ENCODE measurements around the gene ZNF174. TPM values are rescaled to one million over a fixed set of nuclear protein-coding genes. Genes with fewer than 3 reads are reported as not detected.

The ZNF174 gene
- total RNA-seq, 1 experiment from 2014 or later, result 10.8 TPM

GRCh38 chr16:3431779-3432219 is 30.8 kb downstream of the ZNF174 start:
- Histone ChIP-seq H3K79me2 (ENCODE audit: insufficient read depth, low read length) (no peaks in the 10 kb centered on the region), H3K56ac (ENCODE audit: insufficient read length, low read depth, low read length) (no peak overlapping the region), H3K9me3 (ENCODE audit: control insufficient read depth, low read depth, low read length) (no peaks in the 10 kb centered on the region), H2BK20ac (ENCODE audit: low read depth, low read length, poor library complexity, severe bottlenecking) (no peak overlapping the region), H3K27me3 (ENCODE audit: insufficient read depth, low read length) (no peaks in the 10 kb centered on the region), H4K20me1 (ENCODE audit: control insufficient read depth, insufficient read depth, insufficient read length) (no peaks in the 10 kb centered on the region), H4K8ac (replicated peaks; ENCODE audit: insufficient read length, low read depth, low read length) (no peak overlapping the region), H4K5ac (ENCODE audit: insufficient read length, low read depth, low read length) (no peak overlapping the region), H3K9ac (ENCODE audit: extremely low read depth, insufficient read length, low read length) (no peak overlapping the region), H3K4me2 (ENCODE audit: insufficient read depth, insufficient read length, low read length) (no peak overlapping the region), H2BK120ac (ENCODE audit: low read depth, low read length, poor library complexity, severe bottlenecking) (no peak overlapping the region), H2BK15ac (ENCODE audit: low read depth, low read length) (no peak overlapping the region), H2AK5ac (ENCODE audit: insufficient read length, low read length) (no peak overlapping the region), H3K27ac (ENCODE audit: insufficient read length, low read depth, low read length) (no peak overlapping the region), H3K23ac (ENCODE audit: insufficient read length, low read depth, low read length) (no peak overlapping the region), H3K79me1 (ENCODE audit: insufficient read depth, low read depth, low read length, poor library complexity, severe bottlenecking) (no peaks in the 10 kb centered on the region), H2BK5ac (ENCODE audit: insufficient read length, low read length) (no peak overlapping the region), H3K4me1 (ENCODE audit: insufficient read depth, low read length) (no peaks in the 10 kb centered on the region), H4K91ac (ENCODE audit: insufficient read length, low read depth, low read length) (no peak overlapping the region), H3K4ac (ENCODE audit: low read depth, low read length) (no peak overlapping the region), H3K14ac (ENCODE audit: insufficient read depth, low read length) (no peak overlapping the region), H2AFZ (ENCODE audit: low read length) (no peak overlapping the region), H3K18ac (ENCODE audit: insufficient read length, low read depth, low read length) (no peak overlapping the region), H3K23me2 (ENCODE audit: insufficient read length, low read depth, low read length, poor library complexity, severe bottlenecking) (peaks cover 2% of the 10 kb centered on the region), H3T11ph (ENCODE audit: low read length) (no peak overlapping the region), H2BK12ac (ENCODE audit: insufficient read length, low read depth, low read length) (no peak overlapping the region)
- Mint-ChIP-seq H3K27me3 (ENCODE audit: low read depth) (no peaks in the 10 kb centered on the region; the same call in 1 of the 2 replicates), H3K4me1 (no peaks in the 10 kb centered on the region), H3K36me3 (ENCODE audit: insufficient read depth in 1 of 3, low read depth in 3 of 3) (peaks cover 0 to 4% (median 3%) of the 10 kb centered on the region in 3 experiments; a peak in 4 of 7 replicates), H3K9me3 (peaks cover 0 to 6% of the 10 kb centered on the region in 2 experiments; a peak in 3 of 5 replicates), H3K27ac (no peak overlapping the region), H3K4me3 (no peak overlapping the region; a peak in 1 of 5 replicates)
- no peak for DNase-seq
- no CpG with 5 or more reads among the region's 26 CpGs for WGBS (ENCODE audit: extremely low coverage, insufficient read length, low lambda C conversion rate)
- TF ChIP-seq CTCF (conservative IDR thresholded peaks at IDR 0.05), result no peak
